IMR-90 (cell line): ENCODE data around the gene MAPK10. TPM values are rescaled to one million over a fixed set of nuclear protein-coding genes. Genes with fewer than 3 reads are reported as not detected.

Experiments
- ATAC-seq: fragments of 200-7000 bp; cut with Tn5 transposase; 2 replicates; pipeline ENCODE4 v1.9.1; 2020; ENCODE audit warnings: low read depth, mild to moderate bottlenecking, moderate library complexity
- BruUV-seq: library from RNA; stranded (reverse); fragments of 400-500 nt; replicated peaks from 2 replicates; lab custom pipeline; 2021; lab: Mats Ljungman, UMichigan
- CTCF ChIA-PET: fragments of 300-600 bp; formaldehyde crosslinking; extraction: SDS; loops from one replicate; lab custom pipeline; 2021; ENCODE audit warnings: antibody characterized with exemption; lab: Yijun Ruan, JAX
- POLR2A ChIA-PET: fragments of 300-600 bp; sonication (Branson Sonifier 250); formaldehyde crosslinking; loops from one replicate; lab custom pipeline; 2022; ENCODE audit warnings: antibody characterized with exemption; ENCODE audit not compliant: unreplicated experiment; lab: Charles Lee
- DNase-seq: peaks from one replicate; pipeline ENCODE4 v3.0.0; 2013
- H2AFZ ChIP-seq: replicated peaks from 2 replicates; pipeline ENCODE3; 2013; ENCODE audit warnings: low read length, mild to moderate bottlenecking; ENCODE audit not compliant: poor library complexity
- H2AK5ac ChIP-seq: 2 replicates; pipeline ENCODE4 v1.6.1; 2013; ENCODE audit warnings: low read depth, low read length, inconsistent platforms
- H2AK9ac ChIP-seq: replicated peaks from 2 replicates; pipeline ENCODE3; 2013; ENCODE audit warnings: mild to moderate bottlenecking, low read depth, low read length, moderate library complexity; ENCODE audit not compliant: poor library complexity
- H2BK120ac ChIP-seq: 2 replicates; pipeline ENCODE4 v1.6.1; 2013; ENCODE audit warnings: low read depth, low read length, inconsistent platforms
- H2BK15ac ChIP-seq: 3 replicates; pipeline ENCODE4 v1.6.1; 2013; ENCODE audit warnings: low read depth, low read length, inconsistent platforms
- H2BK20ac ChIP-seq: 2 replicates; pipeline ENCODE4 v1.6.1; 2013; ENCODE audit warnings: low read depth, mild to moderate bottlenecking, inconsistent platforms, low read length, moderate library complexity
- H2BK5ac ChIP-seq: 2 replicates; pipeline ENCODE4 v1.6.1; 2013; ENCODE audit warnings: mild to moderate bottlenecking, low read depth, low read length, inconsistent platforms; ENCODE audit not compliant: poor library complexity, severe bottlenecking
- H3K14ac ChIP-seq: replicated peaks from 2 replicates; pipeline ENCODE4 v1.6.1; 2013; ENCODE audit warnings: low read depth, low read length, inconsistent platforms
- H3K18ac ChIP-seq: 2 replicates; pipeline ENCODE4 v1.6.1; 2013; ENCODE audit warnings: low read depth, low read length, control low read depth
- H3K23ac ChIP-seq: 2 replicates; pipeline ENCODE4 v1.6.1; 2013; ENCODE audit warnings: low read depth, low read length, inconsistent platforms
- H3K27ac ChIP-seq: 2 replicates; pipeline ENCODE4 v1.5.1; 2013; ENCODE audit warnings: mild to moderate bottlenecking, control low read depth, low read length; ENCODE audit not compliant: insufficient read depth
- H3K27me3 ChIP-seq: 2 replicates; pipeline ENCODE4 v1.6.1; 2013; ENCODE audit warnings: low read length; ENCODE audit not compliant: control insufficient read depth, insufficient read depth
- H3K36me3 ChIP-seq: 2 replicates; pipeline ENCODE4 v1.6.1; 2013; ENCODE audit warnings: low read length, mixed read lengths; ENCODE audit not compliant: control insufficient read depth, insufficient read depth
- H3K4ac ChIP-seq: 2 replicates; pipeline ENCODE4 v1.6.1; 2013; ENCODE audit warnings: low read depth, low read length, inconsistent platforms
- H3K4me1 ChIP-seq: 2 replicates; pipeline ENCODE4 v1.6.1; 2013; ENCODE audit warnings: low read length, mixed read lengths; ENCODE audit not compliant: control insufficient read depth, insufficient read depth
- H3K4me2 ChIP-seq: 2 replicates; pipeline ENCODE4 v1.6.1; 2013; ENCODE audit warnings: low read depth, mild to moderate bottlenecking, control low read depth, low read length, moderate library complexity
- H3K4me3 ChIP-seq: 2 replicates; pipeline ENCODE4 v1.5.1; 2013; ENCODE audit warnings: low read depth, mild to moderate bottlenecking, control low read depth, low read length, moderate library complexity; ENCODE audit not compliant: insufficient read depth
- H3K56ac ChIP-seq: 2 replicates; pipeline ENCODE4 v1.6.1; 2013; ENCODE audit warnings: low read length, inconsistent platforms; ENCODE audit not compliant: insufficient read depth; ENCODE audit errors: extremely low read depth
- H3K79me1 ChIP-seq, 2 experiments: 2 replicates each; pipeline ENCODE4 v1.6.1; 2013; ENCODE audit warnings: low read length in 2 of 2, inconsistent platforms in 1 of 2, low read depth in 1 of 2
- H3K9ac ChIP-seq: 2 replicates; pipeline ENCODE4 v1.6.1; 2013; ENCODE audit warnings: low read depth, low read length, control low read depth
- H3K9me1 ChIP-seq: 2 replicates; pipeline ENCODE4 v1.6.1; 2013; ENCODE audit warnings: low read length, inconsistent platforms; ENCODE audit not compliant: insufficient read depth
- H3K9me3 ChIP-seq: 2 replicates; pipeline ENCODE4 v1.6.1; 2013; ENCODE audit warnings: low read length; ENCODE audit not compliant: control insufficient read depth, insufficient read depth
- H4K20me1 ChIP-seq: 2 replicates; pipeline ENCODE4 v1.6.1; 2013; ENCODE audit warnings: low read length, inconsistent platforms; ENCODE audit not compliant: insufficient read depth
- H4K5ac ChIP-seq: 2 replicates; pipeline ENCODE4 v1.6.1; 2013; ENCODE audit warnings: mild to moderate bottlenecking, low read depth, low read length, control low read depth
- H4K8ac ChIP-seq, 2 experiments: 2 replicates each; pipeline ENCODE4 v1.6.1; 2013; ENCODE audit warnings: low read depth in 2 of 2, low read length in 2 of 2, control low read depth in 1 of 2, inconsistent platforms in 1 of 2
- H4K91ac ChIP-seq: 2 replicates; pipeline ENCODE4 v1.6.1; 2013; ENCODE audit warnings: low read depth, low read length, inconsistent platforms; ENCODE audit not compliant: insufficient read depth
- BHLHE40 ChIP-seq: fragments of 150-350 bp; IDR thresholded peaks from 2 replicates; pipeline ENCODE4 v1.6.1; 2016; ENCODE audit warnings: mild to moderate bottlenecking, low read depth, low read length
- CEBPB ChIP-seq: IDR thresholded peaks from 2 replicates; pipeline ENCODE4 v1.6.1; 2012; ENCODE audit warnings: low read depth, low read length, improper control_type of control experiment
- FOS ChIP-seq: fragments of 150-350 bp; IDR thresholded peaks from 2 replicates; pipeline ENCODE4 v1.6.1; 2016; ENCODE audit warnings: low read depth, low read length
- NFE2L2 ChIP-seq: fragments of 150-350 bp; IDR thresholded peaks from 2 replicates; pipeline ENCODE4 v1.6.1; 2016; ENCODE audit warnings: low read depth, mild to moderate bottlenecking, low read length
- RCOR1 ChIP-seq: IDR thresholded peaks from 2 replicates; pipeline ENCODE4 v1.6.1; 2012; ENCODE audit warnings: mild to moderate bottlenecking, low read length, improper control_type of control experiment; ENCODE audit not compliant: insufficient replicate concordance
- RFX5 ChIP-seq: IDR thresholded peaks from 2 replicates; pipeline ENCODE4 v1.8.0; 2012; ENCODE audit warnings: low read depth, mild to moderate bottlenecking, low read length, moderate library complexity
- SMC3 ChIP-seq: fragments of 150-350 bp; IDR thresholded peaks from 2 replicates; pipeline ENCODE4 v1.6.1; 2016; ENCODE audit warnings: low read depth, mild to moderate bottlenecking, antibody characterized with exemption, low read length, moderate library complexity
- WGBS, 2 experiments: methylation state at CpG; one replicate each; pipeline versions ENCODE4 v1.1.5 to v1.1.7; 2013; ENCODE audit warnings: missing lambda C conversion rate in 2 of 2; ENCODE audit not compliant: insufficient read length in 1 of 2; ENCODE audit errors: extremely low coverage in 2 of 2; 5-methylcytosine and 5-hydroxymethylcytosine counted together
- dilution Hi-C: fragments of 300-500 bp; cut with HindIII; formaldehyde crosslinking; loops from one replicate; pipeline ENCODE4 v1.14.3; 2018; ENCODE audit warnings: low sequenced_read_pairs; ENCODE audit not compliant: unreplicated experiment
- in situ Hi-C: fragments of 300-500 bp; cut with MboI; formaldehyde crosslinking; loops from 3 replicates; pipeline ENCODE4 v1.14.3; 2019; ENCODE audit warnings: low sequenced_read_pairs, inconsistent platforms, mixed read lengths
- intact Hi-C: fragments of 100-400 bp; cut with micrococcal nuclease; formaldehyde crosslinking; loops from 2 replicates; pipeline ENCODE4 v1.10.0; 2022
- polyA plus RNA-seq, 3 experiments: library from polyadenylated mRNA; depleted of rRNA; stranded (reverse); fragments of >200 nt; gene quantifications; 2 replicates each; pipeline ENCODE4 v1.2.3, GENCODE V29; 2012; ENCODE audit warnings: low replicate concordance in 1 of 3
- total RNA-seq: library from RNA; depleted of rRNA; stranded (reverse); fragments of >200 nt; gene quantifications from 2 replicates; pipeline ENCODE4 v1.2.3, GENCODE V29; 2012
- TF ChIP-seq, protein P1 (sequence below): fragments of 150-350 bp; IDR thresholded peaks from 2 replicates; pipeline ENCODE4 v1.6.1; 2016; ENCODE audit warnings: low read depth, mild to moderate bottlenecking, low read length, moderate library complexity, borderline replicate concordance
- TF ChIP-seq, protein P2 (sequence below): fragments of 150-350 bp; IDR thresholded peaks from 2 replicates; pipeline ENCODE4 v1.6.1; 2017; ENCODE audit warnings: mild to moderate bottlenecking, antibody characterized with exemption, low read length, low read depth

MAPK10 gene
- total and polyA plus RNA-seq, 2 of the 4 experiments (the other 2 are of a cell fraction), result 2.8 to 6.5 TPM

DNA sequence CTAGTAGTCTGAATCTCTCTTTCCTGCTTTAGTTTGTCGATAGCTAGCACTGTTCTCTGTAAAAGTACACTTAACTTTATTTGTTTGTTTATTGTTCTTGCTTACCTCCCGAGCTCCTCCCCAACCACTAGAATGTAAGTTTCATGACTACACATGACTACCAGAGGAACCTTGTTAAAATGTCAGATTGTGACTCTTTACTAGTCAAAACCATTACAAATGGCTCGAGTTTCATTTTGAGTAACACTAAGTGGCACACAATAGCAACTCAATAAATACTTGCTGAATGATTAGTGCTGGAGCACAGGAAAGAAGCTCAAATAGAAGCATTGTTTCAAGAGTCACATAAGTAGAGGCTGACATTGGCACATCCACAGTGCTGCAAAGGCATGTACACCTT, 116.1 kb downstream of the MAPK10 start:
- Histone ChIP-seq H4K91ac (no peak overlapping the region), H2BK20ac (no peak overlapping the region), H3K27me3 (no peaks in the 10 kb centered on the region), H4K20me1 (no peaks in the 10 kb centered on the region), H2AK9ac (no peak overlapping the region), H3K4ac (no peak overlapping the region), H2AFZ (no peak overlapping the region), H2BK120ac (no peak overlapping the region), H3K56ac (no peak overlapping the region), H3K9me3 (no peaks in the 10 kb centered on the region), H3K23ac (no peak overlapping the region), H3K9me1 (no peaks in the 10 kb centered on the region), H3K4me2 (no peak overlapping the region), H3K27ac (no peak overlapping the region), H3K4me1 (no peaks in the 10 kb centered on the region), H2BK5ac (no peak overlapping the region), H4K5ac (no peak overlapping the region), H3K14ac (no peak overlapping the region), H3K9ac (no peak overlapping the region), H3K4me3 (no peak overlapping the region), H2AK5ac (no peak overlapping the region), H3K79me1 (no peaks in the 10 kb centered on the region), H3K18ac (no peak overlapping the region), H4K8ac (no peak overlapping the region), H2BK15ac (no peak overlapping the region), H3K36me3 (no peaks in the 10 kb centered on the region)
- TF ChIP-seq RFX5 (no peak), CEBPB (no peak), RCOR1 (no peak), FOS (no peak), BHLHE40 (no peak), NFE2L2 (no peak), SMC3 (no peak)
- TF ChIP-seq, protein P1, sequence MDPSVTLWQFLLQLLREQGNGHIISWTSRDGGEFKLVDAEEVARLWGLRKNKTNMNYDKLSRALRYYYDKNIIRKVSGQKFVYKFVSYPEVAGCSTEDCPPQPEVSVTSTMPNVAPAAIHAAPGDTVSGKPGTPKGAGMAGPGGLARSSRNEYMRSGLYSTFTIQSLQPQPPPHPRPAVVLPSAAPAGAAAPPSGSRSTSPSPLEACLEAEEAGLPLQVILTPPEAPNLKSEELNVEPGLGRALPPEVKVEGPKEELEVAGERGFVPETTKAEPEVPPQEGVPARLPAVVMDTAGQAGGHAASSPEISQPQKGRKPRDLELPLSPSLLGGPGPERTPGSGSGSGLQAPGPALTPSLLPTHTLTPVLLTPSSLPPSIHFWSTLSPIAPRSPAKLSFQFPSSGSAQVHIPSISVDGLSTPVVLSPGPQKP, result no peak
- TF ChIP-seq, protein P2, sequence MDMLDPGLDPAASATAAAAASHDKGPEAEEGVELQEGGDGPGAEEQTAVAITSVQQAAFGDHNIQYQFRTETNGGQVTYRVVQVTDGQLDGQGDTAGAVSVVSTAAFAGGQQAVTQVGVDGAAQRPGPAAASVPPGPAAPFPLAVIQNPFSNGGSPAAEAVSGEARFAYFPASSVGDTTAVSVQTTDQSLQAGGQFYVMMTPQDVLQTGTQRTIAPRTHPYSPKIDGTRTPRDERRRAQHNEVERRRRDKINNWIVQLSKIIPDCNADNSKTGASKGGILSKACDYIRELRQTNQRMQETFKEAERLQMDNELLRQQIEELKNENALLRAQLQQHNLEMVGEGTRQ, result no peak
- no CpG with 5 or more reads among the region's 3 CpGs for WGBS, 2 experiments
- POLR2A ChIA-PET, result no interaction called here
- no peak for ATAC-seq
- in situ Hi-C loops (no loop called here), intact Hi-C loops (no loop called here), dilution Hi-C loops (no loop called here)
- BruUV-seq, result no TSS peak
- DNase-seq, result no peak
- CTCF ChIA-PET, result no interaction called here
